GM20431 (cell line): ENCODE results near the gene PCSK1N.
"Not testable (repeated sequence)": the region's sequence is repeated elsewhere in the genome, so short reads cannot be mapped to it uniquely, and the experiment has no call there.

Source experiments
- in situ Hi-C: fragments of 300-500 bp; cut with MseI, MboI; formaldehyde crosslinking; loops from one replicate; pipeline ENCODE4 v1.15.0; 2020; ENCODE audit warnings: low sequenced_read_pairs; ENCODE audit not compliant: unreplicated experiment

Gene PCSK1N

GRCh38 chrX:48826135-48826875 is 9.1 kb downstream of the PCSK1N start, which contains the start of gene ERAS:
Gene ERAS (plus strand): TSS chrX:48826513. CDS start chrX:48829124, 2,611 bp downstream.
- in situ Hi-C loops = no loop called here

DNA sequence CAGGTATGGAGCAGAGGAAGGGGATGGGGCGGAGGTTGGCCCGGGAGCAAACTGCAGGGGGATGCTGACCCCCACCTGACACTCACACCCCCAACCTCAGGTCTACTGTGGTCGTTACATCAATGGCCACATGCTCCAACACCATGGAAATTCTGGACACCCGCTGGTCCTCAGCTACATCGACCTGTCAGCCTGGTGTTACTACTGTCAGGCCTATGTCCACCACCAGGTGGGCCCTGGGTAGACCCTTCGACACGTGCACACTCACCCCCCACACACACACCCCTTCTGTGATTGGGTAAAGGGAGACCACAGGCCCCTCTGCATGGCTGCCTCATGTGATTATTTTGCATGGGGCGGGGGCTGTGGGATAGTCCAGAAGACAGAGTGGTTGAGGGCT is 11.3 kb downstream of the PCSK1N start:
- in situ Hi-C loops = no loop called here

- in situ Hi-C loops = no loop called here
Observed at GRCh38 chrX:48823053-48823452, 12.4 kb downstream of the PCSK1N start.

DNA sequence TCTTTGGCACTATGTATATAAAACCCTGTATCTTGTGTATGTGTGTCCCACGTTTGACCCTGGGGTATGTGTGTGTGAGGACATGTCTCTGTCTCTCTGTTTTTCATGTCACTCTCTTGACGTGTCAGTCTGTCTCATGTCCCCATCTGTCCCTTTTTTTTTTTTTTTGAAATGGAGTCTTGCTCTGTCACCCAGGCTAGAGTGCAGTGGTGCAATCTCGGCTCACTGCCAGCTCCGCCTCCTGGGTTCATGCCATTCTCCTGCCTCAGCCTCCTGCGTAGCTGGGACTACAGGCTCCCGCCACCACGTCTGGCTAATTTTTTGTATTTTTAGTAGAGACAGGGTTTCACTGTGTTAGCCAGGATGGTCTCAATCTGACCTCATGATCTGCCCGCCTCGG is 16.0 kb downstream of the PCSK1N start:
- in situ Hi-C loops = not testable (repeated sequence)

DNA sequence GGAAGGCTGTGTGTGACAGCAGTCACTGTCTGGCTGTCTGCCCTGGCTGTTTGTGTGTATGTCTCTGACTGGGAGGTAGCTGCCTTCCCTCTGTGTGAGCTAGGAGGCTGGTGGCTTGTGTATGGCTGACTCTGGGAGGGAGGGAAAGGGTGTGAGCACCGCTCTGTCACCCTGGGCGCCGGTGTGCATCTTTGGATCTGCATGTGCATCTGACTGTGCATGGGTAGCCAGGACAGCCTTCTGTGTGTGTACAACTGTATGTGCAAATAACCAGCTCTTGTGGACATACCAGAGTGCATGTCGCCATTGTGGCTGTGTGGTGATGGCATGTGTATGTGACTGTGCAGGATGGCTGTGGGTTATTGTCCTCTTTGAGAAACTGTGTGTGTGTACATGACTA is 16.5 kb downstream of the PCSK1N start:
- in situ Hi-C loops = no loop called here

- in situ Hi-C loops = no loop called here
Observed at GRCh38 chrX:48818098-48818497, 17.3 kb downstream of the PCSK1N start.

DNA sequence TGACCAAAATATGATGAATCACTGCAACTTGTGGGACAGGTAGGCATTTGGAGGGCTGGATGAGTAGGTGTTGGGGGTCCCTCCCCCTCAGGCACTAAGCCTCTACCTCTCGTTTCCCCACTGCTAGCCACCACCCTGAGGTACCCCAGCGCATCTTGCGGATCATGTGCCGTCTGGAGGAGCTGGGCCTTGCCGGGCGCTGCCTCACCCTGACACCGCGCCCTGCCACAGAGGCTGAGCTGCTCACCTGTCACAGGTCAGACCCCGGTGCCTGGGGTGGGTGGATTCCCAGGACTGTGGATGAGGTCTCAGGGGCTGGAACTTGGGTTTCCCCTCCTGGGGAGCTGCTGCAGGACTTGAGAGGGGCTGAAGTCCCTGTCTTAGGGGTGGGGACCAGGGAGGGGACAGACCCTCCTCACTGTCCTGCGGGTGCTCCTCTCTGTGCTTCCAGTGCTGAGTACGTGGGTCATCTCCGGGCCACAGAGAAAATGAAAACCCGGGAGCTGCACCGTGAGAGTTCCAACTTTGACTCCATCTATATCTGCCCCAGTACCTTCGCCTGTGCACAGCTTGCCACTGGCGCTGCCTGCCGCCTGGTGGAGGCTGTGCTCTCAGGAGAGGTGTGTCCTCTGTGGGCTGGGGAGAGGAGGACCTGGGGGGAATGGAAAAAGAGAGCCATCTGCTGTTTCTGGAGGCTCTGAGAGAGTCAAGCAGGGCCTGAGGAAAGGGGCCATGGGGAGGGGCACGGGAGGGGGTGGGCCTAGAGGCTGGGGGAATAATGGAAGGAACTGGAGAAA is 19.2 kb downstream of the PCSK1N start:
- in situ Hi-C loops = no loop called here

DNA sequence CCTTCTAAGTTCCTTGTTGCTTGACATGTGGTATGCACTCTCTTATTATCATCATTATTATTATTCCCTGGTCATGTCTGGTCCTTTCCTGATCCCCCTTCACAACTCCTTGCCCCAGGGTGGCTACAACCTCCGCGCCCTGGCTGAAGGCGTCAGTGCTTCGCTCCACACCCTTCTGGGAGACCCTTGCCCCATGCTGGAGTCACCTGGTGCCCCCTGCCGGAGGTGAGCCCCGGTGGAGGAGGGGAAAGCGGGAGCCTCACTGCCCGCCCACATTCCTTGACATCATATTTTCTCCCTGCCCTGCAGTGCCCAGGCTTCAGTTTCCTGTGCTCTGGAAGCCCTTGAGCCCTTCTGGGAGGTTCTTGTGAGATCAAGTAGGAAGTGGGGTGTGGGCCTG is 20.1 kb downstream of the PCSK1N start:
- in situ Hi-C loops = no loop called here

DNA sequence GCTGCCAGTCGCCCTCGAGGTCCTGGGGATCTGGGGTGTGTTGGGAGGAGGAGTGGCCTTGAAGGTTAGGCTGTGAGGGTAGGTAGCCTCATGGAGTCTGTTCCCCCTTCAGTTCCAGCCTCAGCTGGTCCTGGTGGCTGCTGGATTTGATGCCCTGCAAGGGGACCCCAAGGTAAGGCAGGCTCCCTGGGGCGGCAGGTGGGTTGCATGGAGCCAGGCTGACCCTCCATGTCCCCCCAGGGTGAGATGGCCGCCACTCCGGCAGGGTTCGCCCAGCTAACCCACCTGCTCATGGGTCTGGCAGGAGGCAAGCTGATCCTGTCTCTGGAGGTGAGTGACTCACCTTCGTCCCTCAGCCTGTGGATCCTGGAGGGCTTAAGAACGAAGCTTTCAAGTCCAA is 20.7 kb downstream of the PCSK1N start:
- in situ Hi-C loops = no loop called here

GRCh38 chrX:48813644-48814043 is 21.8 kb downstream of the PCSK1N start:
- in situ Hi-C loops = no loop called here

DNA sequence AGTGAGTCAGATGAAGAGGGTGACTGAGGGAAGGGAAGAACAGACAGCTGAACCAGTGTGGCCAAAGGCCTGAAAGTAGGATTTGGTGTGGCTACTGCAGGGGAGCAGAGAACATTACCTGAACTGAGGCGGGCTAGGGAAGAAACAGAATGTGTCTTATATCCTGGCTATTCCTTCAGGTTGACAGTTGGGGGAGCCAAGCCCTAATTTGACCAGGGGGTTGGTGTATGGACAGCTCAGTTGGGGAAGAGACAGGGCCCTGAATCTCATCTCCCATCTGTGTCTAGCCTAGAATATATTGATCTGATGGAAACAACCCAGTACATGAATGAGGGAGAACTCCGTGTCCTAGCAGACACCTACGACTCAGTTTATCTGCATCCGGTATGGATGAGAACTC is 29.3 kb downstream of the PCSK1N start:
- in situ Hi-C loops = no loop called here

GRCh38 chrX:48802905-48803200 is 32.6 kb downstream of the PCSK1N start:
- in situ Hi-C loops = no loop called here

DNA sequence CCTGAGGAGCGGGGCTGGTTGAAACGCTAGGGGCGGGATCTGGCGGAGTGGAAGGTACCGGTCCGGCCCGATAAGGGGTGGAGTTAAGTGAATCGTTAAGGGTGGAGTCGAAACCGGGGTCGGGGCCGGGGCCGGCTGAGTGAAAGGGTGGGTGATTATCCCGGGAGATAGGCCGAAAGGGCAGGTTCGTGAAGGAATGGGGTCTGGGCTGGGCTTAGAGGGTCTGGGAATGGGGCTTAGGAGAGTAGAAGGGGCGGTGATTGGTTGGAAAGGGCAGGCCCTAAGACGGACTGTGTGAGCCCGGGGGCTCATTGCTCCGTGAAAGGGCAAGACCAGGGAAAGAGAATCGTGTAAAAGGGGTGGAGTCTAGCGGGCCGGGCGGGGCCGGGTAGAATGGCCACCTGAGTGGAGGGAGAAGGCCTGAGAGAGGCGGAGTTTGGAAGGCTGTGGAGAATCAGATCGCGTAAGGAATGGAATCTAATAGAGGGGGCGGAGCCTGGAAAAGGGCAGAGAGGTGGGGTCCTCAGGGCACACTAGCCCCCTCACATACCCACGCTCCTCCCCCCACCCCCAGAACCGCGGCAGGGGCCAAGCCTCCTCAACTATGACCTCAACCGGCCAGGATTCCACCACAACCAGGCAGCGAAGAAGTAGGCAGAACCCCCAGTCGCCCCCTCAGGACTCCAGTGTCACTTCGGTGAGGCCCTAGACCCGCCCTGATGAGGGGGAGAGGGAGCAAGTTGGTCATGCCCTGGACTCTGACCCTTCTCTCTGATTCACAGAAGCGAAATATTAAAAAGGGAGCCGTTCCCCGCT is 33.1 kb downstream of the PCSK1N start:
- in situ Hi-C loops = no loop called here

- in situ Hi-C loops = no loop called here
Observed at GRCh38 chrX:48801280-48802088, 33.9 kb downstream of the PCSK1N start, which contains the start of gene HDAC6. Gene HDAC6 (plus strand): TSS chrX:48802067. CDS start chrX:48802693, 626 bp downstream.

GRCh38 chrX:48800574-48801279 is 34.7 kb downstream of the PCSK1N start:
- in situ Hi-C loops = no loop called here

DNA sequence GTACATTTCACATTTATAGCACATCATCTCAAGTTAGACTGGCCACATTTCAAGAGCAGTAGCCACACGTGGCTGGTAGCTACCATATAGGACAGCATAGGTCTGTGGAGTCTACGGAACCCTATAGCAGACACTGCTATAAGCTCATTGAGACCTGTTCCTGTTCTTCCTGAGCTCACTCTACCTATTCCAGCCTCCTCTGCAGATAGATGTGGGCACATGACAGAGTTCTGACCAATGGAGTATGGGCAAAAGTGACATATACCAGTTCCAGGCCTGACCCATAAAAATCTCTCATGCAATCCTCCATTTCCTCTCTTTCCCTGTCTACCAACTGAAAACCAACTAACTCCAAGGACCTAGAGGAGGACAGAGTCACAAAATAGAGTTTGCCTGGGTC is 37.1 kb downstream of the PCSK1N start:
- in situ Hi-C loops = no loop called here

- in situ Hi-C loops = no loop called here
Observed at GRCh38 chrX:48794911-48795515, 40.4 kb downstream of the PCSK1N start.

GRCh38 chrX:48794340-48794910 is 41.0 kb downstream of the PCSK1N start:
- in situ Hi-C loops = no loop called here

GRCh38 chrX:48793935-48794334 is 41.5 kb downstream of the PCSK1N start:
- in situ Hi-C loops = no loop called here
